Measurements from ENCODE around the gene EIF4B. TPM values are rescaled to one million over a fixed set of nuclear protein-coding genes. Genes with fewer than 3 reads are reported as not detected.

Gene EIF4B
- polyA plus RNA-seq, 1 of the 3 experiments (the other 2 are of a cell fraction) = 267 TPM

GRCh38 chr12:53054112-53054878, 48.0 kb downstream of the EIF4B start:
- Histone ChIP-seq H4K20me1 (ENCODE audit: insufficient read depth) (no peaks in the 10 kb centered on the region), H3K79me2 (ENCODE audit: insufficient read depth) (peaks cover 25% of the 10 kb centered on the region), H3K27me3 (ENCODE audit: insufficient read depth) (no peaks in the 10 kb centered on the region), H2AFZ (ENCODE audit: low read depth) (0 out of 2 replicates have a peak overlapping the region, but pooled peaks have one; percentile 50), H3K27ac (ENCODE audit: low read depth in 2 of 2, low read length in 1 of 2) (peak overlapping the region; percentile 35 to 78; a peak in 3 of 4 replicates), H3K9ac (peak overlapping the region; percentile 13; the same call in 1 of the 2 replicates), H3K9me2 (no peaks in the 10 kb centered on the region), H3F3A (replicated peaks; ENCODE audit: insufficient read depth) (peaks cover 19% of the 10 kb centered on the region), H3K4me3 (ENCODE audit: low read depth in 2 of 2, low read length in 1 of 2) (peak overlapping the region; percentile 66), H3K9me3 (no peaks in the 10 kb centered on the region), H3K4me2 (peak overlapping the region; percentile 99), H3K36me3 (replicated peaks in 1 of 2; ENCODE audit: control insufficient read depth in 1 of 2, insufficient read depth in 2 of 2, low read length in 1 of 2) (peaks cover 11 to 22% of the 10 kb centered on the region in 2 experiments), H3K4me1 (ENCODE audit: control insufficient read depth in 1 of 2, insufficient read depth in 2 of 2, low read depth in 1 of 2, low read length in 1 of 2) (peaks cover 25 to 46% of the 10 kb centered on the region in 2 experiments)
- POLR2A ChIA-PET = interaction anchor here (0.7 to 2.1 kb wide), 4 partner anchors 14 to 48 kb away, joined by 3 to 9 read pairs (median 4); partner anchors contain the start of genes EIF4B and SPRYD3
- 23% methylated on average over 17 of the region's 48 CpGs for WGBS (ENCODE audit: low lambda C conversion rate)
- TF ChIP-seq MAX (IDR thresholded peaks at IDR 0.05; ENCODE audit: low read depth) (peak; percentile 55; the same call in 1 of the 2 replicates), MXI1 (IDR thresholded peaks at IDR 0.05; ENCODE audit: low read depth, low read length) (peak; percentile 75; the same call in 1 of the 2 replicates), IRF3 (IDR thresholded peaks at IDR 0.05; ENCODE audit: low read depth, low read length) (no peak), MEF2A (IDR thresholded peaks at IDR 0.05; ENCODE audit: borderline replicate concordance, low read depth) (no peak), POLR2AphosphoS5 (IDR thresholded peaks at IDR 0.05; ENCODE audit: low read depth, low read length) (peak; percentile 22; the same call in 1 of the 2 replicates), NRF1 (IDR thresholded peaks at IDR 0.05; ENCODE audit: low read depth, low read length) (peak; percentile 22; the same call in 1 of the 2 replicates)
- CTCF ChIA-PET = interaction anchor here (0.6 to 13.8 kb wide), 12 partner anchors 10 to 169 kb away, joined by 3 to 182 read pairs (median 6); partner anchors contain the start of gene IGFBP6
- peak; percentile 97 for DNase-seq

GRCh38 chr12:53055471-53056266, 49.4 kb downstream of the EIF4B start:
- peaks cover 20 to 36% of the 10 kb centered on the region in 2 experiments; a peak in 3 of 4 replicates for H3K4me1 ChIP-seq (ENCODE audit: control insufficient read depth in 1 of 2, insufficient read depth in 2 of 2, low read depth in 1 of 2, low read length in 1 of 2)
- TF ChIP-seq SMC3 (IDR thresholded peaks at IDR 0.05; ENCODE audit: low read depth, low read length) = no peak
- no peak for TF ChIP-seq NFIC (IDR thresholded peaks at IDR 0.05; ENCODE audit: borderline replicate concordance)
- TF ChIP-seq YY1 (IDR thresholded peaks at IDR 0.05; ENCODE audit: low read depth) = no peak
- no peak for TF ChIP-seq NRF1 (IDR thresholded peaks at IDR 0.05; ENCODE audit: low read depth, low read length)
- TF ChIP-seq CHD2 (IDR thresholded peaks at IDR 0.05; ENCODE audit: low read length, partially characterized antibody) = no peak
- no peak for TF ChIP-seq MXI1 (IDR thresholded peaks at IDR 0.05; ENCODE audit: low read depth, low read length)
- no peak for TF ChIP-seq RAD21 (IDR thresholded peaks at IDR 0.05; ENCODE audit: low read length)
- no peak for TF ChIP-seq CTCF (IDR thresholded peaks at IDR 0.05)
- TF ChIP-seq POLR2AphosphoS5 (IDR thresholded peaks at IDR 0.05; ENCODE audit: low read depth, low read length) = no peak
- no peak for TF ChIP-seq FOXM1 (IDR thresholded peaks at IDR 0.05; ENCODE audit: low read depth)
- no peak for TF ChIP-seq ZBTB33 (IDR thresholded peaks at IDR 0.05; ENCODE audit: borderline replicate concordance, low read depth)
- no peak for TF ChIP-seq USF1 (IDR thresholded peaks at IDR 0.05; ENCODE audit: borderline replicate concordance, low read depth)
- TF ChIP-seq TCF12 (IDR thresholded peaks at IDR 0.05) = no peak
- POLR2A ChIA-PET = interaction anchor here (2.1 kb wide), 1 partner anchor 24 kb away, joined by 9 read pairs; the partner anchor contains the start of gene SPRYD3
- H3K9me3 ChIP-seq = no peaks in the 10 kb centered on the region
- peaks cover 19 to 27% of the 10 kb centered on the region in 2 experiments for H3K36me3 ChIP-seq (replicated peaks in 1 of 2; ENCODE audit: control insufficient read depth in 1 of 2, insufficient read depth in 2 of 2, low read length in 1 of 2)
- no peaks in the 10 kb centered on the region for H3K9me2 ChIP-seq
- no peak overlapping the region for H3K9ac ChIP-seq
- H3F3A ChIP-seq (replicated peaks; ENCODE audit: insufficient read depth) = peaks cover 18% of the 10 kb centered on the region
- H2AFZ ChIP-seq (ENCODE audit: low read depth) = no peak overlapping the region
- no peak overlapping the region for H3K4me3 ChIP-seq (ENCODE audit: low read depth in 2 of 2, low read length in 1 of 2)
- WGBS (ENCODE audit: low lambda C conversion rate) = 83% methylated on average over 15 of the region's 15 CpGs
- CTCF ChIA-PET = interaction anchor here (0.9 to 14.5 kb wide), 7 partner anchors 8 to 142 kb away, joined by 3 to 385 read pairs (median 12); partner anchors contain the start of genes IGFBP6, SOAT2 and SPRYD3
- H3K27me3 ChIP-seq (ENCODE audit: insufficient read depth) = no peaks in the 10 kb centered on the region
- H4K20me1 ChIP-seq (ENCODE audit: insufficient read depth) = no peaks in the 10 kb centered on the region
- H3K79me2 ChIP-seq (ENCODE audit: insufficient read depth) = peaks cover 11% of the 10 kb centered on the region
- no peak overlapping the region for H3K4me2 ChIP-seq
- DNase-seq = no peak
- H3K27ac ChIP-seq (ENCODE audit: low read depth in 2 of 2, low read length in 1 of 2) = no peak overlapping the region
